SH-SY5Y (cell line): ENCODE measurements around the gene CCN2.

Experiments
- GATA2 ChIP-seq: IDR thresholded peaks from 2 replicates; pipeline ENCODE4 v1.6.1; 2011; ENCODE audit warnings: mild to moderate bottlenecking, low read depth, low read length
- GATA3 ChIP-seq: IDR thresholded peaks from 2 replicates; pipeline ENCODE4 v1.6.1; 2011; ENCODE audit warnings: low read depth, mild to moderate bottlenecking, low read length, moderate library complexity

GRCh38 chr6:131972741-131973140 is 21.6 kb upstream of the CCN2 start:
- TF ChIP-seq GATA2 = no peak
- TF ChIP-seq GATA3 = no peak
